PC-9 (cell line): Measurements from ENCODE around the gene GNMT.

ENCODE experiments used
- CTCF ChIP-seq: fragments of 200-600 bp; sonication (generic); conservative IDR thresholded peaks from 2 replicates; pipeline ENCODE4 v1.6.1; 2017; ENCODE audit warnings: mixed run types, antibody characterized with exemption, mild to moderate bottlenecking, moderate library complexity
- EZH2 ChIP-seq: fragments of 200-600 bp; sonication (generic); IDR thresholded peaks from 2 replicates; pipeline ENCODE4 v1.8.0; 2017; ENCODE audit warnings: antibody characterized with exemption, low read depth

DNA sequence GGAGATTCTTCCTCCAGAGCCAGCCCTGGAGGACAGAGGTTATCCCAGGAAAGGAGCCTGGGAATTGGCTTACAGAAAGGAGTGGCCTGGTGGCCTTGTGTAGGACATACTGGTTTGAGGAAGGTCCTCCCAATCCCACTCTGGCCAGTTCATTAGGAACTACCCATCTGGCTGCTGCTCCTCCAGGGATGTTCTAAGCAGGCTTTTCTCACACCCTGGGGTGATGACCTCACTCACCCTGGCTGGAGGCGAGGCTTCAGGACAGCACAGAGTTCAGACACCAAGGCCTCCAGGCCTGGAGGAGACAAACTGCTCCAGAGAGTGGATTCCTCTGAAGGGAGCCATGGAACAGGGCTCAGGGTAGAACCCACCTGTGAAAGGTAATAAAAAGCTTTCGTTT is 8.9 kb downstream of the GNMT start:
- TF ChIP-seq CTCF (no peak), EZH2 (no peak)
